Activated naive CD4-positive, alpha-beta T cell treated with anti-CD3 and anti-CD28 coated beads, Interleukin-2, amount 50 U/mL, for 72 hours (primary cell): ENCODE data around the gene OBI1. TPM values are rescaled to one million over a fixed set of nuclear protein-coding genes. Genes with fewer than 3 reads are reported as not detected.
A peak's percentile ranks its signal among the peaks of the same experiment; 100 is the strongest.
"Not testable (repeated sequence)": the region's sequence is repeated elsewhere in the genome, so short reads cannot be mapped to it uniquely, and the experiment has no call there.

Experiments used
- ATAC-seq, 2 donors: fragments of 150-1000 bp; cut with Tn5 transposase; 2 replicates each; pipeline ENCODE4 v1.10.0; 2021; ENCODE audit warnings: mild to moderate bottlenecking in 2 of 2, moderate library complexity in 2 of 2
- DNase-seq, 2 donors: peaks; one replicate each; pipeline ENCODE4 v3.0.0; 2021 to 2022; ENCODE audit warnings: low spot score in 2 of 2
- H3K27ac Mint-ChIP-seq, 2 donors: one replicate each; pipeline ENCODE4 v1.8.0; 2022; ENCODE audit warnings: mild to moderate bottlenecking in 2 of 2, mixed read lengths in 2 of 2
- H3K36me3 Mint-ChIP-seq, 2 donors: one replicate each; pipeline ENCODE4 v1.8.0; 2022; ENCODE audit warnings: mixed read lengths in 2 of 2
- H3K9me3 Mint-ChIP-seq, 2 donors: one replicate each; pipeline ENCODE4 v1.8.0; 2022; ENCODE audit warnings: mixed read lengths in 2 of 2
- total RNA-seq, 2 donors: library from RNA; stranded (reverse); gene quantifications; one replicate each; pipeline ENCODE4 v1.2.3, GENCODE V29; 2022

The OBI1 gene
- total RNA-seq, 2 donors from 2014 or later: 14.8 to 16.9 TPM

DNA sequence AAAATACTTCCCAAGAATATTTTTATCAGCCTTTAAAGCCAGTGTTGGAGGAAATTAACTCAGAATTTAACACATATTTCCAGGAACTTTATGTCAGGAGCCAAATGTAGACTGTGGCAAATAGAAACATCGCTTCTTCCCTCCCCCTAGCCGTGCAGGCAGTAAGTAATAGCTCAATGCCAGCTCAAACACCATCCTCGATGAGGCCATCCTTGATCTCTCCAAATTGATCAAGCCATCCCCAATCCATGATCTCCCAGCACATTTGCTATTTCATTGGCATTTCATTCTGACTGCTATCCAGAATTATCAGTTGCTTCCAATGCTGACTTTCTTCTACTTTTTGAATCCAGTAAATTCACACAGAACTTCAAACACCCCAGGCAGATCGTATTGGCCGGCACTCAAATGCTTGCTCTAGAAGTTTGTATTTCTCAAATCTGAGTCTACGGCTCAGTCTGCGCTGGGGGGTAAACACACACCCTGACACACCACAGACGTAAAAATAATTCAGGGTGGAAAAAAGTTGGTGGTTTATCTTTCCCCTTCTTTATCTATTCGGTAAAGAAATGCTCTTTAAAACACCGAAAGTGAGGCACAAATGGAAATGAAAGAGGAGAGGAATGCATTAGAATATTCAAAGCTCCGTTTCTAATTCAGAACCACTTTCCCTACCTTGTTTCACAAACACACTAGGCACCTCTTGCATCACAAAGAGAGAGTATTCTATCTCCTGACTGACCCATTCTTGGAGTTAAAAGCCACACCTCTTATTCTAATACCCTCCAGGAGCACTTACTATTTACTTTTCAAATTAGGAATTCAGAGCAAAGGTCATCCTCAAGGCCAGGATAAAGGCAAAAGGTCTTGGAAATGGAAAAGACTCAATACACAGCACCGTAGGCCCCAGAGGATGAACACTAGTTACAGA is 991 bp downstream of the OBI1 start:
- H3K9me3 Mint-ChIP-seq: no peaks in the 10 kb centered on the region
- ATAC-seq (peak in 1 of 2 donors; percentile 8), DNase-seq (no peak)
- H3K36me3 Mint-ChIP-seq: peaks cover 28 to 32% of the 10 kb centered on the region in 2 donors
- H3K27ac Mint-ChIP-seq: peak overlapping the region; percentile 97 to 100

DNA sequence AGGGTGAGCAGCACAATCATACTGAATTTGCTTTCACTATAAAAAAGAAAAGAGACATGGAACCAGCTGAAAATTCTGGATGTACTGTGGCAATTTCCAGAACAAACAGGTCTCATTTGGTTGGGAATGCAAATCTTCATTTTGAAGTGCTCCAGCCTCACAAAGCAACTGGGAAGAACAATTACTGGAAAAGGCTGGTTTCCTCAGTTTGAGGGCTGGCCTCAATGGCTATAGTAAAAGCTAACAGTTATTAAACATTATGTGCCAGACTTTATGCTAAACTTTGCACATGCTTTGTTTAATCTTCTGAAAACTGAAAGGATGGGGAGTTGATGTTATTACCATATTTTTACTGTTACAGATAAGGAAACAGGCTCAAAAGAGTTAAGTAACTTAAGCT is 3.0 kb downstream of the OBI1 start:
- Mint-ChIP-seq H3K36me3 (peaks cover 28 to 32% of the 10 kb centered on the region in 2 donors), H3K9me3 (no peaks in the 10 kb centered on the region), H3K27ac (no peak overlapping the region)
- ATAC-seq (no peak), DNase-seq (no peak)

DNA sequence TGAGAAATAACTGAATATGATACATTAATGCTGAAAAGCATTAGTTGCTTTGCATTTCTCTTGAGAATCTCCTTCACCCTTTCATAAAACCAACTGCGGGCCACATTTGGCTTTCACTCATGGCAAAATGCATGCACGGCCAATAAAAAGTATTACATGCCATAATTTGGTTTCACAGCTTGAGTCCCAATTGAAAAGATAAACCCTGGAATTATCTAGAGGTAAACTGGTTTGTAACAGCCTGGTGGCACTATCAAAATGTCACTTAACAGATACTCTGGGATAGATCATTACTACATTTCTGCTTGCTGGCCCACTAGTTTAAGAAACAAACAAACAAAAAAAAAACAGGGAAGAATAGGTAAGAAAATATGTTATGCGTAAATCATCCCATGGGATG is 3.9 kb downstream of the OBI1 start:
- Mint-ChIP-seq H3K27ac (no peak overlapping the region), H3K36me3 (peaks cover 28 to 32% of the 10 kb centered on the region in 2 donors), H3K9me3 (no peaks in the 10 kb centered on the region)
- ATAC-seq (no peak), DNase-seq (no peak)

DNA sequence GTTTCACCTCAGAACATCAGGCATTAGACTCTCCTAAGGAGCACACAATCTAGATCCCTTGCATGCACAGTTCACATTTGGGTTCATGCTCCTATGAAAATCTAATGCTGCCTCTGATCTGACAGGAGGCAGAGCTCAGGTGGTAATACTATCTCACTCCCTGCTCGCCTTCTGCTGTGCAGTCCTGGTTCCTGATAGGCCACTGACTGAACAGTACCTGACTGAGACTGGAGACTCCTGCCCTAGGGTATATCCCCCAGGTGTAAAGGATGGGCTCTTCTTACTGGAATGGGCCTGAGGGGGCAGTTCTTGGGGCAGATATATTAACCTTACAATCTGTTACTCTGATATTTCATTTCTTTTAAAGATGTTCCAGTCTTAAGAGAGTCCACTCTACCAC is 6.3 kb downstream of the OBI1 start:
- ATAC-seq (no peak), DNase-seq (no peak)
- Mint-ChIP-seq H3K36me3 (peaks cover 6 to 15% of the 10 kb centered on the region in 2 donors), H3K9me3 (no peaks in the 10 kb centered on the region), H3K27ac (no peak overlapping the region)

DNA sequence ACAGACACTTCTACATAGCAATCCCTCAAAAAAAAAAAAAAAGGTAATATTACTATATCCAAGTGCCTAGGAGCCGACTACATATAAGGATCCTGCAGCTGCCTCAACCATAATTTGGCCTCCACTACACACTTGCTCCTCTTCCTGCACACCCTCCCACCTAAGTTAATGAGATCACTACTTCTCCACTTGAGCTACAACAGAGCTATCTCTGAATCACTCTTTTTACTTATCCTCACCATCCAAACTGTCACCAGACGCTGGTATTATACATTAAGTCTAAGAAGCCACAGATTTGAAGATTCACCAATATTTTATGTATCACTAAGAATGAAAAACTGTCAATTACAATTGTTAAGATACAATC is 8.3 kb downstream of the OBI1 start:
- ATAC-seq: peak in 1 of 2 donors; percentile 40
- no peak overlapping the region for H3K27ac Mint-ChIP-seq

DNA sequence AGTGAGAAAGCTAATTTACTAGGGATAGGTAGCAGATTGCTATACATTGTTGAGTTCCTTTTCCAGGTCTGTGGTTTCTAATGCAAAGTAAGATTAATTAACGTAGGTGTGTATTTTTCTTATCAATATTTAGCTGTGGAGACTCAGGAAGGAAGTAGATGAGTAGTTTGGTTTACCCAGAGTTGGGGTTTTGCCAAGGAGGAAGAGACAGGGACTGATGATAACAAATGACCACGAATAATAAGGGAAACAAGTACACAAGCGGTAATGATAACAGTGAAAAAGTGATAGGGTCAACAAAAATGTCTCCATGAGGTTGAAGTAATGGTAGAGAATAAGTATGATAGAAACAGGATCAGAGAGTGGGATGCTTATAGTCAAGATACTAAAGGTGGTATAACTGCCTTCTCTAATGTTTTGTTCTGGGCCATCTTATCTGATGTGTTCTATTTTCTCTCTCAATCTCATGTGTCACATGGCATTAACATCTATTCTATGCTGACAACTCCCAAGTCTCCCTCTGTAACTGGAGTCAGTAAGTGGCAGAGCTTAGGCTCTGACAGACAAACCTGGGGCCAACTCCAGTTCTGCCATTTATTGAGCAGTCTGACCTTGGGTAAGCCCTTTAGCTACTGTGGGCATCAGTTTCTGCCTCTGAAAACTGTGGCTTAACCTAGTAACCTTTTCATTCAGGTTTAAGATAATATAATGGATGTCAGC is 8.8 kb downstream of the OBI1 start:
- peaks cover 0 to 5% of the 10 kb centered on the region in 2 donors for H3K36me3 Mint-ChIP-seq
- no peaks in the 10 kb centered on the region for H3K9me3 Mint-ChIP-seq
- no peak for DNase-seq
- ATAC-seq: no peak
- H3K27ac Mint-ChIP-seq: no peak overlapping the region

More for the DNA sequence above, 8.3 kb downstream of the OBI1 start:
- Mint-ChIP-seq H3K36me3 (peaks cover under 1 to 10% of the 10 kb centered on the region in 2 donors), H3K9me3 (no peaks in the 10 kb centered on the region)
- no peak for DNase-seq

DNA sequence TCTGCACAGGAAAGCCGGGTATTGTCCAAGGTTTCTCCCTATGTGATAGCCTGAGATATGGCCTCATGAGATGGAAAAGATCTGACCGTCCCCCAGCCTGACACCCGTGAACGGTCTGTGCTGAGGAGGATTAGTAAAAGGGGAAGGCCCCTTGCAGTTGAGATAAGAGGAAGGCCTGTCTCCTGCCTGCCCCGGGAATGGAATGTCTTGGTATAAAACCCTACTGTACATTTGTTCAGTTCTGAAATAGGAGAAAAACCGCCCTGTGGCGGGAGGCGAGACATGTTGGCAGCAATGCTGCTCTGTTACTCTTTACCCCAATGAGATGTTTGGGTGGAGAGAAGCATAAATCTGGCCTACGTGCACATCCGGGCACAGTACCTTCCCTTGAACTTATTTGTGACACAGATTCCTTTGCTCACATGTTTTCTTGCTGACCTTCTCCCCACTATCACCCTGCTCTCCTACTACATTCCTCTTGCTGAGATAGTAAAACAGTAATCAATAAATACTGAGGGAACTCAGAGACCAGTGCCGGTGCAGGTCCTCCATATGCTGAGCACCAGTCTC is 11.8 kb downstream of the OBI1 start:
- not testable (repeated sequence) for H3K9me3 Mint-ChIP-seq, ATAC-seq, H3K27ac Mint-ChIP-seq, DNase-seq
- H3K36me3 Mint-ChIP-seq: peaks cover 8 to 12% of the 10 kb centered on the region in 2 donors

DNA sequence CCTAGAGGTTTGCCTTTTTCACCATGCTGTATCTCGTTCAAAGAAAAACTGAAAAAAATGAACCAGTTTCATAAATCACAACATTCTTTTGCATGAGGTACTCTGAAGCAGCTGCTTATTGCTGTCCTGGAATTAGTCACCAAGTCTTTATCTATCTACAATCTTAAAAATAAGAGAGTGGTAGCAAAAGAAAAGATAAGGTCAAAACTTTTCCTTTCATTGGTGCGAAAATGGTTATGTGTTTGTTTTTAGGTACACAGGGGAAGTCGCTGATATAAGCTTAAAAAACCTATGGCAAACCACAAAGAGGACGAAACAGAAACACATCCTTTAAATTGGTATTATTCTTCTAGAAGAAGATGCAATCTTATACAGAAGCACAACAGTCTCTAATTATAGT is 20.7 kb downstream of the OBI1 start:
- no peak for DNase-seq
- no peak overlapping the region for H3K27ac Mint-ChIP-seq
- no peaks in the 10 kb centered on the region for H3K9me3 Mint-ChIP-seq
- no peak for ATAC-seq
- H3K36me3 Mint-ChIP-seq: peaks cover 45 to 50% of the 10 kb centered on the region in 2 donors

DNA sequence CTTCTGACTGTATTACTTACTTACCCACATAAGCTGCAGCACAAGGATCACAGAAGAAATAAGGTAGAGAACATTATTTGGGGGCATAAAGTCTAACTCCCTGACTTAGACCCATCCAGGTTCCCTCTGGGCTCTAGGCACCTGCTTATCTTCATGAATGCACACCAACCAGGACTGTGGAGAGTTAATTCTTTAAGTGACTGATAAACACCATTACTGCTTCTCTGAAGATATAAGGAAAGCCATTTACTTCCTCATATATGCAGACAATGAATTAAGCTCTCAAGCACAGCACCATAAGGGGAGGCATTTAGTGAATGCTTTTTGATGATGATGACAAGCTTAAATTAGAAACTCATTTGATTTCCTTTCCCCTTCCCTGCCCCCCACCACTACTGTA is 22.5 kb downstream of the OBI1 start:
- no peak overlapping the region for H3K27ac Mint-ChIP-seq
- H3K9me3 Mint-ChIP-seq: no peaks in the 10 kb centered on the region
- ATAC-seq (no peak), DNase-seq (no peak)
- H3K36me3 Mint-ChIP-seq: peaks cover 53% of the 10 kb centered on the region in 2 donors

DNA sequence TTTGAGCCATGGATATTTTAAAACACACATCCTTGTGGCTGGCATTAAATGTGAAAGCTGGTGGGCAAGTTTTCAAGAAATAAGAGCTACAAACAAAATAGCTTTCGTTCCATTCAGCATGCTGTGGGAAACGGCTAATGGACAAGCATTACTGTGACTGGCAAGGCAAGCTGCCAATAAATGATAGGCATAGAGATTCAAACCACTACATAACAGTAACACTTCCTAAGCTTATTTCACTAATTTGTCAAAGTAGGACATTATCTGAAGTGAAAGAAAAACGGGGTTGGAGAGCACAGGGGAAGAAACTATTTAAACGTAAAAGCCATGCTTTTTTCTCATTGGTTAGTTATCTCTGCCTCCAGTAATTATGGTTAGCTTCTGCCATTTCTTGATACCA is 26.0 kb downstream of the OBI1 start:
- no peak for DNase-seq
- Mint-ChIP-seq H3K9me3 (no peaks in the 10 kb centered on the region), H3K27ac (no peak overlapping the region), H3K36me3 (peaks cover 56 to 65% of the 10 kb centered on the region in 2 donors)
- ATAC-seq: no peak

DNA sequence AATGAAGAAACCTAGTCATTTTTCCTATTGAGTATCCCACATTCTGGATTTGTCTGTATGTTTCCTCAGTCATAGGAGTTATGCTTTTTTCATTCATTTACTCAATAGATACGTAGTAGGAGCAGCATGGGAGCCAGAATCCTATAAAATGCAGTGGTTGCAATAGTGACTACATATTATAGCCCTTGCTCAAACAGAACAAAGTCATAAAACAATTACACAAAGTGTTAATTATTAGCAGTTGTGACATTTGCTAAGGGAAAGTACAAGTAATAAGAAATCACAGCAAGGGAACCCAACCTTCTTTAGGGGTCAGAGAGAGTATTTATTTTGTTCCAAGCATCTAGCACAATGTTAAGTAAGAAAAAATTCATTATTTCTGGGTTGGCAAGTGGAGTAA is 27.9 kb downstream of the OBI1 start:
- Mint-ChIP-seq H3K27ac (no peak overlapping the region), H3K36me3 (peaks cover 49 to 62% of the 10 kb centered on the region in 2 donors), H3K9me3 (no peaks in the 10 kb centered on the region)
- no peak for ATAC-seq
- no peak for DNase-seq

DNA sequence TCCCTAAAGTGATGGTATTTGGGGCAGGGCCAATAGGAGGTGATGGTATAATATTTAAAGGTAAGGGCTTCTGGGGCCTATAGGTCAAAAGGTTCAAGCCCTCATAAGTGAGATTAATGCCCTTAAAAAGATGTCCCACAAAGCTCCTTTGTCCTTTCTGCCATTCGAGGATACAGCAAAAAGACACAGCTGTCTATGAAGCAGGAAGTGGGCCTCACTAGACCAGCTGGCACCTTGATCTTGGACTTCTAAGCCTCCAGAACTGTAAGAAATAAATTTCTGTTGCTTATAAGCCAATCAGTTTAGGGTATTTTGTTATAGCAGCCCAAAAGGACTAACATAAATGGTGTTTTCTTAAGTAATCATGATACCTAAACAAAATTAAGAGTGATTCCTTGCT is 28.4 kb downstream of the OBI1 start:
- DNase-seq (no peak), ATAC-seq (no peak)
- Mint-ChIP-seq H3K9me3 (no peaks in the 10 kb centered on the region), H3K27ac (no peak overlapping the region), H3K36me3 (peaks cover 54 to 66% of the 10 kb centered on the region in 2 donors)

DNA sequence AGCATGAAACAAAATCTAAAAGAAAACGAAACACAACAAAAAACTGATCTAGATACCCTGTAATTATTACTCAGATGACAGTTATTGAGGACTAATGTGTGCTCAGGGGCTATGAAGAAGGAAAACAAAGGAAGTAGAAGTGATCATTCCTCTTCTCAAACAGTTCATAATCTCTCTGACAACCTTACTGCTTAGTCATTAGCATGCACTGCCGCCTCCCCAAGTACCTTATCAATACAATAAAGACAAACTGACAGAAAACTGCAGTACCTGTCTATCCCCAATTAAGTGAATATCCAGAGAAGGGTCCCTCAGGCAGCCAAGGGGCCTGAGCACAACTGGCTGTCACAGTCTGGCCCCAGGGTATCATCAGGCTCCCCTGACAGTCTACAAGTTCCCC is 33.6 kb downstream of the OBI1 start:
- DNase-seq (no peak), ATAC-seq (no peak)
- peak overlapping the region in 1 of 2 donors; percentile 22 for H3K27ac Mint-ChIP-seq
- no peaks in the 10 kb centered on the region for H3K9me3 Mint-ChIP-seq
- H3K36me3 Mint-ChIP-seq: peaks cover 37 to 44% of the 10 kb centered on the region in 2 donors

DNA sequence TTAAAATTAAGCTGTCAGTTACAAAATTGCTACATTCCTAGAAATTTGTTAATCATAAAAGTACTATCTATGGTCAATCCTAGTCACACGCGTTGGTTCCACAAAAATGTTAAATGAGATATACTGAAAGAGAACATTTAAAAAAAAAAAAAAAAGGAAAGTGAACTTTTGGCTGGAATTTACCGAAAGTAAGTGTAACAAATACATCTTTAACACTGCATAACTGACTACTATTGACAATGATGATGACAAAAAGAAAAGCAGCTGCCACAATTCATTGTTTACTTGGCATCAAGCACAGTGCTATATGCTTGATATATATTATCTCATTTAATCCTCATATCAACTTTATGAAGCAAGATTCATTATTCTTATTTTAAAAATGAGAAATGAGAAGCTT is 35.8 kb downstream of the OBI1 start:
- Mint-ChIP-seq H3K9me3 (no peaks in the 10 kb centered on the region), H3K27ac (no peak overlapping the region), H3K36me3 (peaks cover 30 to 38% of the 10 kb centered on the region in 2 donors)
- no peak for DNase-seq
- ATAC-seq: no peak

DNA sequence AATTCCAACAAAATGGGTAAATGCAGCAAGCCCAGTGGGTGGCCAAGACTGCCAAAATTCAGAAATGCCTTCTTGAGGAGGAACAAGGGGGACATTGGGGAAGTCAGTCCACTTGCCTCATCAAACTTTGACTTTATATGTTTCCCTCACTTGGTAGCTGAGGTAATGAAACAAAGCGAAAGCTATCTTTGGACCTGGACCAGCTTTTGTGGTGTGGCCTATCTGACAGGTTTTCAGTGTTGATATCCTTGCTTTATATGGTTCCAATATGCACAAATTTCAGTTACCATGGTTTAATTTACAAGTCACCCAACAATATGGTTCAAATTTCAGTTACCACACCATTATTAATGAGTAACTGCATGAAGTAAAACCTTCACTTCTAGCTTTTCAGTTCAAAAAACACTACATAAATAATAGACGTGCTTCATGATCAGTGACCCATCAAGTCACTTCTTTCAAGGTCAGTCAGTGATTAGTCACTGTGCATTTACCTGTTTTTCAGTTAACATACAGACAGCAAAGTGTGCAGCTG is 38.0 kb downstream of the OBI1 start:
- ATAC-seq: no peak
- H3K9me3 Mint-ChIP-seq: no peaks in the 10 kb centered on the region
- no peak for DNase-seq
- no peak overlapping the region for H3K27ac Mint-ChIP-seq
- peaks cover 38 to 44% of the 10 kb centered on the region in 2 donors for H3K36me3 Mint-ChIP-seq

DNA sequence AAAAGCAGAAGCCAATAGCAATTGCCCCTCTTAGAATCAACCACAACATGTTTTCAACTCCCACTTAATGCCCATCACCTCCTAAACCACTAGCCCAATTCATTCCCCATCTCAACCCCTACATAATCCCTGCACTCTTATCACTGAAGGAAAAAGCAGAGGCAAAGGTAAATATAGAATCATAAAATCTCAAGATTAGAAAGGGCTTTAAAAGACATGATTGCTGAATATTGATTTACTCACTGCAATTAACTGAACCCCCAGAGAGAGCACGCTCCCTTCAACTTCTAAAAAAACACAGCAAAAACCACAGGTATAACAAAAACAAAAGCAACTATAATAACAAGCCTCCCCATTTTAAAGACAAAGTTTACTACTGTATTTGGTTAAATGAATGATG is 40.5 kb downstream of the OBI1 start:
- DNase-seq (no peak), ATAC-seq (no peak)
- H3K27ac Mint-ChIP-seq: no peak overlapping the region
- H3K36me3 Mint-ChIP-seq: peaks cover 44 to 48% of the 10 kb centered on the region in 2 donors
- peaks cover 0 to 5% of the 10 kb centered on the region in 2 donors for H3K9me3 Mint-ChIP-seq

DNA sequence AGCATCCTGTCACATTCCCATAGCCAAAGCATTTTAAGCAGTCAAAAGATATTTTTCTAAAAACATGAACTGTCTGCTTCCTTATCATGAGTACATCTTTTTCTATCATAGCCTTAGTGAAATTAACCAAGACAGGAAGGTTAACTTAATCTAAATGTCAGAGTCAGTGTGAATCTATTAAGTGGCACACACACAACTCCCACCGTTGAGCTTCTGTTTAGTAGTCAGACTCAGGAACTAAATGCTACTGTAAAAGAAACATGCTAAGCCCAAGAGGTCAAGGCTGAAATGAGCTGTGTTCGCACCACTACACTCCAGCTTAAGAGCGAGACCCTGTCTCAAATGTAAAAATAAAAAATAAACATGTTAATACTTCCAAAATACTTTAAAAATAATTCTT is 47.9 kb downstream of the OBI1 start:
- DNase-seq (no peak), ATAC-seq (no peak)
- Mint-ChIP-seq H3K36me3 (peaks cover 18 to 24% of the 10 kb centered on the region in 2 donors), H3K27ac (no peak overlapping the region), H3K9me3 (peaks cover 0 to 5% of the 10 kb centered on the region in 2 donors)
